ENCODE results near the gene NCKAP5.

The NCKAP5 gene

GRCh38 chr2:133326652-133327397 is 241.4 kb downstream of the NCKAP5 start:
- Histone ChIP-seq H3K4me1 (ENCODE audit: control insufficient read depth, low read depth, low read length) (no peaks in the 10 kb centered on the region), H3K4me3 (ENCODE audit: low read length) (no peak overlapping the region), H3K56ac (ENCODE audit: low read length) (no peak overlapping the region), H3K27ac (ENCODE audit: low read depth, low read length) (no peak overlapping the region), H2BK5ac (ENCODE audit: low read length) (no peak overlapping the region), H4K5ac (ENCODE audit: low read length) (no peak overlapping the region), H3K79me1 (ENCODE audit: low read length) (no peaks in the 10 kb centered on the region), H2BK15ac (replicated peaks; ENCODE audit: low read depth) (no peak overlapping the region), H3K18ac (ENCODE audit: low read length) (no peak overlapping the region), H3K79me2 (ENCODE audit: control insufficient read depth, insufficient read depth, low read length) (no peaks in the 10 kb centered on the region), H3K23ac (ENCODE audit: low read length) (no peak overlapping the region), H3K4ac (ENCODE audit: low read depth, low read length) (no peak overlapping the region), H2BK120ac (ENCODE audit: low read depth, low read length) (peak overlapping the region; percentile 38), H3K27me3 (ENCODE audit: insufficient read depth, low read length, poor library complexity) (no peaks in the 10 kb centered on the region), H3K36me3 (ENCODE audit: control insufficient read depth, insufficient read depth, low read length) (no peaks in the 10 kb centered on the region), H2AK5ac (ENCODE audit: low read length) (no peak overlapping the region), H3K4me2 (ENCODE audit: low read length) (no peak overlapping the region), H3K9ac (ENCODE audit: low read length) (no peak overlapping the region), H4K8ac (ENCODE audit: low read depth, low read length) (no peak overlapping the region)
- peak; percentile 29 for DNase-seq
- WGBS (ENCODE audit: extremely low coverage, insufficient coverage, low lambda C conversion rate), result no CpG with 5 or more reads among the region's 7 CpGs

GRCh38 chr2:133324150-133324561 is 244.1 kb downstream of the NCKAP5 start:
- no peak overlapping the region for H3K23ac ChIP-seq (ENCODE audit: low read length)
- H3K4me3 ChIP-seq (ENCODE audit: low read length), result no peak overlapping the region
- H3K56ac ChIP-seq (ENCODE audit: low read length), result peak overlapping the region; percentile 7
- no peaks in the 10 kb centered on the region for H3K79me2 ChIP-seq (ENCODE audit: control insufficient read depth, insufficient read depth, low read length)
- DNase-seq, result no peak
- no peak overlapping the region for H4K5ac ChIP-seq (ENCODE audit: low read length)
- H3K18ac ChIP-seq (ENCODE audit: low read length), result no peak overlapping the region
- H3K4me1 ChIP-seq (ENCODE audit: control insufficient read depth, low read depth, low read length), result no peaks in the 10 kb centered on the region
- H2AK5ac ChIP-seq (ENCODE audit: low read length), result no peak overlapping the region
- no peaks in the 10 kb centered on the region for H3K27me3 ChIP-seq (ENCODE audit: insufficient read depth, low read length, poor library complexity)
- H2BK120ac ChIP-seq (ENCODE audit: low read depth, low read length), result no peak overlapping the region
- no peak overlapping the region for H2BK15ac ChIP-seq (replicated peaks; ENCODE audit: low read depth)
- WGBS (ENCODE audit: extremely low coverage, insufficient coverage, low lambda C conversion rate), result no CpG with 5 or more reads among the region's 4 CpGs
- no peak overlapping the region for H3K9ac ChIP-seq (ENCODE audit: low read length)
- H4K8ac ChIP-seq (ENCODE audit: low read depth, low read length), result no peak overlapping the region
- H3K36me3 ChIP-seq (ENCODE audit: control insufficient read depth, insufficient read depth, low read length), result no peaks in the 10 kb centered on the region
- H2BK5ac ChIP-seq (ENCODE audit: low read length), result no peak overlapping the region
- no peak overlapping the region for H3K4me2 ChIP-seq (ENCODE audit: low read length)
- no peak overlapping the region for H3K4ac ChIP-seq (ENCODE audit: low read depth, low read length)
- no peaks in the 10 kb centered on the region for H3K79me1 ChIP-seq (ENCODE audit: low read length)
- H3K27ac ChIP-seq (ENCODE audit: low read depth, low read length), result no peak overlapping the region

- Histone ChIP-seq H3K9ac (ENCODE audit: low read length) (no peak overlapping the region), H3K18ac (ENCODE audit: low read length) (no peak overlapping the region), H2BK15ac (replicated peaks; ENCODE audit: low read depth) (no peak overlapping the region), H3K79me1 (ENCODE audit: low read length) (no peaks in the 10 kb centered on the region), H3K56ac (ENCODE audit: low read length) (no peak overlapping the region), H2AK5ac (ENCODE audit: low read length) (no peak overlapping the region), H2BK5ac (ENCODE audit: low read length) (no peak overlapping the region), H3K4me3 (ENCODE audit: low read length) (no peak overlapping the region), H4K5ac (ENCODE audit: low read length) (no peak overlapping the region), H3K4me2 (ENCODE audit: low read length) (no peak overlapping the region), H4K8ac (ENCODE audit: low read depth, low read length) (no peak overlapping the region), H3K4me1 (ENCODE audit: control insufficient read depth, low read depth, low read length) (no peaks in the 10 kb centered on the region), H3K27me3 (ENCODE audit: insufficient read depth, low read length, poor library complexity) (no peaks in the 10 kb centered on the region), H3K27ac (ENCODE audit: low read depth, low read length) (no peak overlapping the region), H3K4ac (ENCODE audit: low read depth, low read length) (no peak overlapping the region), H2BK120ac (ENCODE audit: low read depth, low read length) (no peak overlapping the region), H3K36me3 (ENCODE audit: control insufficient read depth, insufficient read depth, low read length) (no peaks in the 10 kb centered on the region), H3K79me2 (ENCODE audit: control insufficient read depth, insufficient read depth, low read length) (no peaks in the 10 kb centered on the region), H3K23ac (ENCODE audit: low read length) (no peak overlapping the region)
- WGBS (ENCODE audit: extremely low coverage, insufficient coverage, low lambda C conversion rate), result no CpG with 5 or more reads among the region's 1 CpG
- no peak for DNase-seq
Observed at GRCh38 chr2:133322909-133323308, 245.4 kb downstream of the NCKAP5 start.

- Histone ChIP-seq H3K27me3 (ENCODE audit: insufficient read depth, low read length, poor library complexity) (no peaks in the 10 kb centered on the region), H2BK120ac (ENCODE audit: low read depth, low read length) (no peak overlapping the region), H2BK5ac (ENCODE audit: low read length) (no peak overlapping the region), H3K4me1 (ENCODE audit: control insufficient read depth, low read depth, low read length) (no peaks in the 10 kb centered on the region), H3K18ac (ENCODE audit: low read length) (no peak overlapping the region), H4K5ac (ENCODE audit: low read length) (no peak overlapping the region), H3K27ac (ENCODE audit: low read depth, low read length) (no peak overlapping the region), H3K79me2 (ENCODE audit: control insufficient read depth, insufficient read depth, low read length) (no peaks in the 10 kb centered on the region), H2BK15ac (replicated peaks; ENCODE audit: low read depth) (no peak overlapping the region), H3K4me3 (ENCODE audit: low read length) (no peak overlapping the region), H3K56ac (ENCODE audit: low read length) (no peak overlapping the region), H3K36me3 (ENCODE audit: control insufficient read depth, insufficient read depth, low read length) (no peaks in the 10 kb centered on the region), H3K9ac (ENCODE audit: low read length) (no peak overlapping the region), H3K23ac (ENCODE audit: low read length) (no peak overlapping the region), H3K79me1 (ENCODE audit: low read length) (no peaks in the 10 kb centered on the region), H3K4me2 (ENCODE audit: low read length) (no peak overlapping the region), H4K8ac (ENCODE audit: low read depth, low read length) (no peak overlapping the region), H2AK5ac (ENCODE audit: low read length) (no peak overlapping the region), H3K4ac (ENCODE audit: low read depth, low read length) (no peak overlapping the region)
- WGBS (ENCODE audit: extremely low coverage, insufficient coverage, low lambda C conversion rate), result no CpG with 5 or more reads among the region's 3 CpGs
- no peak for DNase-seq
Observed at GRCh38 chr2:133317178-133317577, 251.1 kb downstream of the NCKAP5 start.

- no CpG with 5 or more reads among the region's 2 CpGs for WGBS (ENCODE audit: extremely low coverage, insufficient coverage, low lambda C conversion rate)
- H2BK5ac ChIP-seq (ENCODE audit: low read length), result no peak overlapping the region
- H3K4me2 ChIP-seq (ENCODE audit: low read length), result no peak overlapping the region
- no peaks in the 10 kb centered on the region for H3K4me1 ChIP-seq (ENCODE audit: control insufficient read depth, low read depth, low read length)
- no peak overlapping the region for H3K23ac ChIP-seq (ENCODE audit: low read length)
- no peaks in the 10 kb centered on the region for H3K27me3 ChIP-seq (ENCODE audit: insufficient read depth, low read length, poor library complexity)
- no peak overlapping the region for H3K4ac ChIP-seq (ENCODE audit: low read depth, low read length)
- H3K36me3 ChIP-seq (ENCODE audit: control insufficient read depth, insufficient read depth, low read length), result no peaks in the 10 kb centered on the region
- no peak overlapping the region for H3K18ac ChIP-seq (ENCODE audit: low read length)
- DNase-seq, result no peak
- no peak overlapping the region for H2BK120ac ChIP-seq (ENCODE audit: low read depth, low read length)
- H3K56ac ChIP-seq (ENCODE audit: low read length), result no peak overlapping the region
- H3K4me3 ChIP-seq (ENCODE audit: low read length), result no peak overlapping the region
- no peaks in the 10 kb centered on the region for H3K79me1 ChIP-seq (ENCODE audit: low read length)
- H4K8ac ChIP-seq (ENCODE audit: low read depth, low read length), result no peak overlapping the region
- no peaks in the 10 kb centered on the region for H3K79me2 ChIP-seq (ENCODE audit: control insufficient read depth, insufficient read depth, low read length)
- H2AK5ac ChIP-seq (ENCODE audit: low read length), result no peak overlapping the region
- no peak overlapping the region for H2BK15ac ChIP-seq (replicated peaks; ENCODE audit: low read depth)
- H4K5ac ChIP-seq (ENCODE audit: low read length), result no peak overlapping the region
- H3K27ac ChIP-seq (ENCODE audit: low read depth, low read length), result no peak overlapping the region
- H3K9ac ChIP-seq (ENCODE audit: low read length), result no peak overlapping the region
Observed at GRCh38 chr2:133316557-133316956, 251.7 kb downstream of the NCKAP5 start.

GRCh38 chr2:133315280-133315679 is 253.0 kb downstream of the NCKAP5 start:
- Histone ChIP-seq H3K27me3 (ENCODE audit: insufficient read depth, low read length, poor library complexity) (no peaks in the 10 kb centered on the region), H2BK120ac (ENCODE audit: low read depth, low read length) (no peak overlapping the region), H3K4me3 (ENCODE audit: low read length) (no peak overlapping the region), H3K56ac (ENCODE audit: low read length) (no peak overlapping the region), H3K18ac (ENCODE audit: low read length) (no peak overlapping the region), H4K8ac (ENCODE audit: low read depth, low read length) (no peak overlapping the region), H3K4me1 (ENCODE audit: control insufficient read depth, low read depth, low read length) (no peaks in the 10 kb centered on the region), H2BK15ac (replicated peaks; ENCODE audit: low read depth) (no peak overlapping the region), H3K23ac (ENCODE audit: low read length) (no peak overlapping the region), H2AK5ac (ENCODE audit: low read length) (no peak overlapping the region), H3K4ac (ENCODE audit: low read depth, low read length) (no peak overlapping the region), H2BK5ac (ENCODE audit: low read length) (no peak overlapping the region), H4K5ac (ENCODE audit: low read length) (no peak overlapping the region), H3K79me1 (ENCODE audit: low read length) (no peaks in the 10 kb centered on the region), H3K79me2 (ENCODE audit: control insufficient read depth, insufficient read depth, low read length) (no peaks in the 10 kb centered on the region), H3K4me2 (ENCODE audit: low read length) (no peak overlapping the region), H3K27ac (ENCODE audit: low read depth, low read length) (no peak overlapping the region), H3K9ac (ENCODE audit: low read length) (no peak overlapping the region), H3K36me3 (ENCODE audit: control insufficient read depth, insufficient read depth, low read length) (no peaks in the 10 kb centered on the region)
- no peak for DNase-seq
- 100% methylated on average over 2 of the region's 6 CpGs for WGBS (ENCODE audit: extremely low coverage, insufficient coverage, low lambda C conversion rate)
